HEK293 (cell line): ENCODE results near the gene KLHL40.

Experiments used
- CTCF ChIP-seq: fragments of 450-650 bp; formaldehyde crosslinking; IDR thresholded peaks from 2 replicates; pipeline ENCODE4 v1.5.1; 2016; ENCODE audit warnings: missing biosample characterization, missing genetic modification characterization
- SALL2 ChIP-seq: fragments of 450-650 bp; formaldehyde crosslinking; IDR thresholded peaks from 2 replicates; pipeline ENCODE4 v1.5.0; 2017; ENCODE audit warnings: missing biosample characterization, mild to moderate bottlenecking, missing genetic modification characterization, borderline replicate concordance
- ZBTB11 ChIP-seq: fragments of 450-650 bp; formaldehyde crosslinking; conservative IDR thresholded peaks from 2 replicates; pipeline ENCODE4 v1.5.1; 2016; ENCODE audit warnings: low read depth, missing biosample characterization, missing genetic modification characterization
- ZNF174 ChIP-seq: fragments of 450-650 bp; formaldehyde crosslinking; IDR thresholded peaks from 2 replicates; pipeline ENCODE4 v1.5.0; 2017; ENCODE audit warnings: missing biosample characterization, mild to moderate bottlenecking, missing genetic modification characterization

- TF ChIP-seq SALL2 (tag by site-specific recombination) (no peak), CTCF (tag by site-specific recombination) (no peak), ZNF174 (tag by site-specific recombination) (no peak), ZBTB11 (no peak)
Observed at GRCh38 chr3:42647821-42648459, 37.4 kb upstream of the KLHL40 start.
